C4-2B (cell line): ENCODE data around the gene RPS24.
"Not testable (repeated sequence)": the region's sequence is repeated elsewhere in the genome, so short reads cannot be mapped to it uniquely, and the experiment has no call there.

Source experiments
- H3K27ac ChIP-seq: fragments of 450-650 bp; 2 replicates; pipeline ENCODE4 v1.5.1; 2017
- ZFX ChIP-seq: fragments of 450-650 bp; IDR thresholded peaks from 2 replicates; pipeline ENCODE4 v1.6.1; 2017
- TF ChIP-seq, protein P1 (sequence below): fragments of 450-650 bp; conservative IDR thresholded peaks from 2 replicates; pipeline ENCODE4 v1.5.1; 2017; ENCODE audit warnings: mild to moderate bottlenecking

Gene RPS24

DNA sequence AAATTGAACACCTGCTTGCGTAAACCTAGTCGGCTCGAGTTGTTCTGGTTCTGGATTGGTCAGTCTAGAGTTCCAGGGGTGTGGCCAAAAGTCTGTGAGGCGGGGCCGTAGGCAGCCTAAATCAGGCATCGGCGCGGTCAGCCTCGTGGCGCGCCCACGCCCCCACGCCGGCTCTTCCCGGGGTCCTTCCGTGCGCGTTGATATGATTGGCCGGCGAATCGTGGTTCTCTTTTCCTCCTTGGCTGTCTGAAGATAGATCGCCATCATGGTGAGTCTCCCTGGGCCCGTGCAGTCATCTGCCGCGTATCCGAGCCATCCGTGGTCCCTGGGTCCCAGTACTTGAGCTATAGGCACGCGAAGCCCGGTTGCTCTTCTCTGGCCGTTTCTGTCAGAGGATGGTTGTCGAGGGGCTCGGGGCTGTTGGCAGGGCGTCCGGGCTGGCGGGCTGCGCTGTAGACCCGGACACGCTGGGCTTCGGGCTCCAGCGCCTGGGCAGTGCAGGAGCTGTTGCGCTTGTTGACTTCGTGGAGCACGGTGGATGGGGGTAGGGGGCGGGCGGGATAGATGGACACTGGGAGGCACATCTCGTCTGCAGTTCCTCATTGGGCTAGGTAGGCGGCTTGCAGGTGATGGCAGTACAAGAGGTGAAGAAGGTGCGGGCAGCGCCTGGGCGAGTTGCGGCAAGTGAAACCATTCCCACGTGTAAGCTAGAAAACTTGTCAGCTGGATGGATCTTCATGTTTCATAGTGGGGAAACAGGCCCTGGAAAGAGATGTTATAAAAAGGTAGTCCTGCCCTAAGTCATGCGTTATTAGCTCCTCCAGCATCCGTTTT lies at the start of gene RPS24:
Gene RPS24 (plus strand): TSS at position 227 of the 834 bp plus-strand sequence. CDS start 39 bp downstream, at position 266.
- TF ChIP-seq ZFX: no peak
- TF ChIP-seq, protein P1, sequence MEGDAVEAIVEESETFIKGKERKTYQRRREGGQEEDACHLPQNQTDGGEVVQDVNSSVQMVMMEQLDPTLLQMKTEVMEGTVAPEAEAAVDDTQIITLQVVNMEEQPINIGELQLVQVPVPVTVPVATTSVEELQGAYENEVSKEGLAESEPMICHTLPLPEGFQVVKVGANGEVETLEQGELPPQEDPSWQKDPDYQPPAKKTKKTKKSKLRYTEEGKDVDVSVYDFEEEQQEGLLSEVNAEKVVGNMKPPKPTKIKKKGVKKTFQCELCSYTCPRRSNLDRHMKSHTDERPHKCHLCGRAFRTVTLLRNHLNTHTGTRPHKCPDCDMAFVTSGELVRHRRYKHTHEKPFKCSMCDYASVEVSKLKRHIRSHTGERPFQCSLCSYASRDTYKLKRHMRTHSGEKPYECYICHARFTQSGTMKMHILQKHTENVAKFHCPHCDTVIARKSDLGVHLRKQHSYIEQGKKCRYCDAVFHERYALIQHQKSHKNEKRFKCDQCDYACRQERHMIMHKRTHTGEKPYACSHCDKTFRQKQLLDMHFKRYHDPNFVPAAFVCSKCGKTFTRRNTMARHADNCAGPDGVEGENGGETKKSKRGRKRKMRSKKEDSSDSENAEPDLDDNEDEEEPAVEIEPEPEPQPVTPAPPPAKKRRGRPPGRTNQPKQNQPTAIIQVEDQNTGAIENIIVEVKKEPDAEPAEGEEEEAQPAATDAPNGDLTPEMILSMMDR: no peak
- peak within 1 kb of the TSS; percentile 90 for H3K27ac ChIP-seq

DNA sequence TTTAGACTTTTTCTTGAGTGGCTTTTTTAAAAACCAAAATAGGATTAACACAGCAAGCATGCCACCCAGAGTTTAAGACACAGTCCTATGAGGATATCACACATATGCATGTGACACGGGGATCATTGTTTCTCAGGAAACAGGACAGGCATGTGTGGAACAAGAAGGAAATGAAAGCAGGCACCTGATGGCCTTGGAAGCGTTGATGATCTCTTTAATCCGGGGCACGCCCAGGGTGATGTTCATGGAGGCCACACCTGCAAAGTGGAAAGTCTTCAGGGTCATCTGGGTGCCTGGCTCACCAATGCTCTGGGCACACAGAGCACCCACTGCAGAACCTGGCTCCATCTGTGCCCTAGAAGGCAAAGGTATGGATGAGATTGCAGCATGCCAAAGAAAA lies 48.7 kb upstream of the RPS24 start:
- no peak for TF ChIP-seq ZFX
- TF ChIP-seq, protein P1: no peak
- no peak overlapping the region for H3K27ac ChIP-seq

DNA sequence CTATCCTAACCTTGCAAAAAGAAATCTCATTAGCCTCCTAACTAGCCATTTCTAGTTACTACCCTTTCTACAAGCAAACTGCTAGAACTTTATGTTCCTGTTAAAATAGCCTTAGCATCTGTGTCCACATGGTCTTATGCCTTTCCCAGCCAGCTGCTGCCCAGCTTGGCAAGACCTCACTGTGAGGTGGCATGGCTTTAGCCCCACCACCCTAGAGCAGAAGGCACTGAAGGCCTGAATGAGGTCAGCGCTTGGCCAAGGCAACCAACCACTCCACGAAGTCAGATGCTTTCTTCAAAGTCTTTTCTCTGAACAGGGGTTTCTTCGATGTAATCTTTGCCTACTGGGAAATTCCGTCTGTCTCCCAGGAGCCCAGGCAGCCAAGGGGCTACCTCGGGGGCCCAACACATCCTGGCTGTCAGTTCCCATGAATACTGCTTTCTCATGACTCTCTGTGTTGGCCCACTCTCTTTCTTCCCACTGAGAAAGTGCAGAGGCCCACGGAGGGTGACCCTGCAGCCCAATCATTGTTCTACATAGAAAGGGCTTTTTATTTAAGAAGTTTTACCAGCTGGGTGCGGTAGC lies 45.9 kb upstream of the RPS24 start:
- H3K27ac ChIP-seq: no peak overlapping the region
- TF ChIP-seq, protein P1: no peak
- TF ChIP-seq ZFX: no peak

DNA sequence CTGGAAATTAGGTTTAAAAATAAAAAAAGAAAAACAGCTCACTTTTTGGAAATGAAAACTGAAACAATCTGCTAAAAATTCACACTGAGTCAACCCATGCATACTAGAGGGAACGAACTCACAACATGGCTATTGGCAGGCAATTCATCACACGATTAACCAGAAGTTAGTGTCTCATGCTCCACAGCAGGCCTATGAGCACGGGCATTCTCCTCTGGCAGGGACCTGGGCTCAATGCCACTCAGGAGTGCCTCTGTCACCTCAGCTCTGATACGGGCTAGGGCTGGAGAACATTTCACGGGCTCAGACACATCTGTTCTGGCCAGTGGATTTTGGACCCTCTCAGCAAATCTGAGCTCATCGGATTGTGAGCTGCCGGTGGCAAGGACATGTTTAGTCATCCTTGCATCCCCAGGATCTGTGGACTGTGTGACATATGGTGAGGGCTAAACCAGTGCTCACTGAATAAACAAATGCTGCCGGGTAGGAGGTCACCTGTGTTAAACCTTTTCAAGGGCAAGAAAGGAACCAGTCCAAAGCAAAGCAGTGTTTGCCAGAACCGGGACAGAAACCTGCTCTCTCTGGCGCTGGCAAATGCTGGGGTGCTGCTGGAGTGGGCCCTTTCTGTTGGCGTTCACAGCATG lies 44.5 kb upstream of the RPS24 start:
- no peak for TF ChIP-seq ZFX
- TF ChIP-seq, protein P1: no peak
- no peak overlapping the region for H3K27ac ChIP-seq

DNA sequence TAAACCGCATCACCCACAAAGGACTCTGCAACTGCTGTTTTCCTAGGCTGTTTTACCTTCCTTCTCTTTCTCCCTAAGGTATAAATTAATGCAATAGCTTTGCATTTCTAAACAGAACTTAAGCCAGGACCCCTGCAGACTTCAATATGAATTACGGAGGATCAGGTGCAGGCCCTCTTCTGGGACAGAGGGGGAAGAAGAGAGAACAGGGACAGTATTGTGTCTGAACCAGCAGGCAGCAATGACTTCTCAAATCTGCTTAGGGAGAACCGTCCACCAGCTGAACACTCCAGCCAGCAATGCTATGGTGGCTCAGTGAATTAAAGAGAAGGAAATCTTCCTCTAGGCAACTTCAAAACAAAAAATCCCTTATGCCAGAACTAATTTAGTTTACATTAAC lies 40.0 kb upstream of the RPS24 start:
- no peak overlapping the region for H3K27ac ChIP-seq
- TF ChIP-seq ZFX: no peak
- TF ChIP-seq, protein P1: no peak

DNA sequence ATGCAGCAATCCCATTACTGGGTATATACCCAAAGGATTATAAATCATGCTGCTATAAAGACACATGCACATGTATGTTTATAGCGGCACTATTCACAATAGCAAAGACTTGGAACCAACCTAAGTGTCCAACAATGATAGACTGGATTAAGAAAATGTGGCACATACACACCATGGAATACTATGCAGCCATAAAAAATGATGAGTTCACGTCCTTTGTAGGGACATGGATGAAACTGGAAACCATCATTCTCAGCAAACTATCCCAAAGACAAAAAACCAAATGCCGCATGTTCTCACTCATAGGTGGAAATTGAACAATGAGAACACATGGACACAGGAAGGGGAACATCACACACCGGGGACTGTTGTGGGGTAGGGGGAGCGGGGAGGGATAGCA lies 34.9 kb upstream of the RPS24 start:
- H3K27ac ChIP-seq: not testable (repeated sequence)

DNA sequence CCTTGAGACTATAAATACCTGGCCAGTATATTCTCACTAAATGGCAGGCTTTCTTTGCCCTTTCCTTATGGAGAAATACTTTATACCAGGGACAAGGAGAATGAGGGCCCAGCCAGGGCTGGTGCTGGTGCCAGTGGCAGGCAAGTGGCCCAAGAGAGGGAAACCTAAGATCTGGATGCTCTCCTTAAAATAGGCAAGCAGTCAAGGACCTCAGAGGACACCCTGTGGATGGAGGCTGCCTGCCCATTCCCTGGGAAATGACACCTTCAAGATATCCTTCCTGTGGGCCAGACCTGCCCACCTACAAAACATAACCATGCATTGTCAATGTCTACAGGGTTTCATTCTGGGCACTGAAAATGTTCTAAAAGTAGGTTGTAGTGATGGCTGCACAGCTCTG lies 33.5 kb upstream of the RPS24 start:
- H3K27ac ChIP-seq: no peak overlapping the region
- no peak for TF ChIP-seq ZFX
- TF ChIP-seq, protein P1: no peak
